ENCODE measurements around the gene TOR4A. TPM values are rescaled to one million over a fixed set of nuclear protein-coding genes. Genes with fewer than 3 reads are reported as not detected.

Gene TOR4A
- total and polyA plus RNA-seq, 2 experiments from 2014 or later, result 4.1 to 29.6 TPM

DNA sequence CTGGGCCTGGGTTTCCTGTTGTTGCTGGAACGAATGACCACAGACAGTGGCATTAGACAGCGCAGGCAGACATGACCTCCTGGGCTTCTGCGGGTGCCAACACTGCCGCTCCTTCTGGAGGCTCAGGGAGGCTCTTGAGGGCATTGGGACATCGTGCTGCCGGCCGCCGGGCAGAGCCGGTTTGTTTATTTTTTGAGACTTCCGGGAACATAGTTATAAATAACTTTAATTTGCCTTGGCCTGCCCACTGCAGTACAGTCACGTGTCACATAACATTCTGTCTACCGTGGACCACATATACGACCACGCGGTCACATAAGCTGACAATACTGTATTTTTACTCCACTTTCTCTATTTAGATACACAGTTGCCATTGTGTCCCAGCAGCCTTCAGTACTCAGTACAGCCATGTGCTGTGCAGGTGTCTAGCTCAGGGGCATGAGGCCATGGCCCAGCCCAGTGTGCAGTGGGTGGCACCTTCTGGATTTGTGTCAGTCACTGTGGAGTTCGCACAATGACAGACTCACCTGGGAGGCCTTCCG lies 8.2 kb upstream of the TOR4A start:
- WGBS, 2 experiments (ENCODE audit: low coverage in 1 of 2, low lambda C conversion rate in 2 of 2, missing lambda C conversion rate in 2 of 2), result 80 to 83% methylated on average over 17 of the region's 17 CpGs
- Histone ChIP-seq H3K9ac (no peak overlapping the region), H3K36me3 (ENCODE audit: low read depth) (no peaks in the 10 kb centered on the region; the same call in 1 of the 2 replicates), H3K27me3 (replicated peaks; ENCODE audit: insufficient read depth) (no peaks in the 10 kb centered on the region), H3F3A (ENCODE audit: insufficient read depth) (no peaks in the 10 kb centered on the region), H3K9me2 (ENCODE audit: insufficient read depth) (no peaks in the 10 kb centered on the region), H3K27ac (no peak overlapping the region), H3K79me2 (ENCODE audit: insufficient read depth) (0 out of 2 replicates have a peak, but pooled peaks cover 7% of the 10 kb centered on the region), H3K9me3 (ENCODE audit: low read depth) (no peaks in the 10 kb centered on the region), H2AFZ (no peak overlapping the region), H4K20me1 (ENCODE audit: insufficient read depth) (no peaks in the 10 kb centered on the region), H3K4me2 (ENCODE audit: unreplicated experiment) (no peak overlapping the region), H3K4me1 (ENCODE audit: insufficient read depth) (no peaks in the 10 kb centered on the region), H3K4me3 (no peak overlapping the region)
- in situ Hi-C loops (cut with MboI), result no loop called here
- TF ChIP-seq EZH2 (IDR thresholded peaks at IDR 0.05; ENCODE audit: insufficient read depth, poor library complexity, severe bottlenecking) (no peak), EZH2phosphoT487 (IDR thresholded peaks at IDR 0.05; ENCODE audit: insufficient read depth, low read depth) (no peak)
- no peak for DNase-seq

- 86 to 90% methylated on average over 29 to 32 of the region's 32 CpGs for WGBS, 2 experiments (ENCODE audit: low coverage in 1 of 2, low lambda C conversion rate in 2 of 2, missing lambda C conversion rate in 2 of 2)
- no peak for DNase-seq
- no peaks in the 10 kb centered on the region for H3K9me3 ChIP-seq (ENCODE audit: low read depth)
- TF ChIP-seq EZH2 (IDR thresholded peaks at IDR 0.05; ENCODE audit: insufficient read depth, poor library complexity, severe bottlenecking) (no peak), EZH2phosphoT487 (IDR thresholded peaks at IDR 0.05; ENCODE audit: insufficient read depth, low read depth) (no peak)
- no peak overlapping the region for H3K27ac ChIP-seq
- no peaks in the 10 kb centered on the region for H3K9me2 ChIP-seq (ENCODE audit: insufficient read depth)
- in situ Hi-C loops (cut with MboI), result no loop called here
- no peaks in the 10 kb centered on the region for H3F3A ChIP-seq (ENCODE audit: insufficient read depth)
- no peak overlapping the region for H3K9ac ChIP-seq
- no peaks in the 10 kb centered on the region for H3K27me3 ChIP-seq (replicated peaks; ENCODE audit: insufficient read depth)
- H3K4me2 ChIP-seq (ENCODE audit: unreplicated experiment), result no peak overlapping the region
- no peaks in the 10 kb centered on the region for H3K79me2 ChIP-seq (ENCODE audit: insufficient read depth)
- H3K4me1 ChIP-seq (ENCODE audit: insufficient read depth), result no peaks in the 10 kb centered on the region
- H2AFZ ChIP-seq, result no peak overlapping the region
- no peaks in the 10 kb centered on the region for H4K20me1 ChIP-seq (ENCODE audit: insufficient read depth)
- H3K4me3 ChIP-seq, result no peak overlapping the region
- H3K36me3 ChIP-seq (ENCODE audit: low read depth), result no peaks in the 10 kb centered on the region; the same call in 1 of the 2 replicates
Measured at GRCh38 chr9:137270929-137271695, 6.4 kb upstream of the TOR4A start.

GRCh38 chr9:137271696-137272076 lies 5.8 kb upstream of the TOR4A start:
- Histone ChIP-seq H3K9me3 (ENCODE audit: low read depth) (no peaks in the 10 kb centered on the region), H3K27me3 (replicated peaks; ENCODE audit: insufficient read depth) (no peaks in the 10 kb centered on the region), H3F3A (ENCODE audit: insufficient read depth) (no peaks in the 10 kb centered on the region), H3K9me2 (ENCODE audit: insufficient read depth) (no peaks in the 10 kb centered on the region), H3K4me3 (no peak overlapping the region), H3K4me1 (ENCODE audit: insufficient read depth) (peaks cover under 1% of the 10 kb centered on the region; the same call in 1 of the 2 replicates), H3K9ac (no peak overlapping the region), H3K27ac (no peak overlapping the region), H3K79me2 (ENCODE audit: insufficient read depth) (no peaks in the 10 kb centered on the region), H4K20me1 (ENCODE audit: insufficient read depth) (no peaks in the 10 kb centered on the region), H2AFZ (no peak overlapping the region), H3K36me3 (ENCODE audit: low read depth) (no peaks in the 10 kb centered on the region; the same call in 1 of the 2 replicates), H3K4me2 (ENCODE audit: unreplicated experiment) (no peak overlapping the region)
- no peak for TF ChIP-seq EZH2phosphoT487 (IDR thresholded peaks at IDR 0.05; ENCODE audit: insufficient read depth, low read depth)
- in situ Hi-C loops (cut with MboI), result no loop called here
- 30 to 40% methylated on average over 2 to 3 of the region's 3 CpGs for WGBS, 2 experiments (ENCODE audit: low coverage in 1 of 2, low lambda C conversion rate in 2 of 2, missing lambda C conversion rate in 2 of 2)
- DNase-seq, result no peak

DNA sequence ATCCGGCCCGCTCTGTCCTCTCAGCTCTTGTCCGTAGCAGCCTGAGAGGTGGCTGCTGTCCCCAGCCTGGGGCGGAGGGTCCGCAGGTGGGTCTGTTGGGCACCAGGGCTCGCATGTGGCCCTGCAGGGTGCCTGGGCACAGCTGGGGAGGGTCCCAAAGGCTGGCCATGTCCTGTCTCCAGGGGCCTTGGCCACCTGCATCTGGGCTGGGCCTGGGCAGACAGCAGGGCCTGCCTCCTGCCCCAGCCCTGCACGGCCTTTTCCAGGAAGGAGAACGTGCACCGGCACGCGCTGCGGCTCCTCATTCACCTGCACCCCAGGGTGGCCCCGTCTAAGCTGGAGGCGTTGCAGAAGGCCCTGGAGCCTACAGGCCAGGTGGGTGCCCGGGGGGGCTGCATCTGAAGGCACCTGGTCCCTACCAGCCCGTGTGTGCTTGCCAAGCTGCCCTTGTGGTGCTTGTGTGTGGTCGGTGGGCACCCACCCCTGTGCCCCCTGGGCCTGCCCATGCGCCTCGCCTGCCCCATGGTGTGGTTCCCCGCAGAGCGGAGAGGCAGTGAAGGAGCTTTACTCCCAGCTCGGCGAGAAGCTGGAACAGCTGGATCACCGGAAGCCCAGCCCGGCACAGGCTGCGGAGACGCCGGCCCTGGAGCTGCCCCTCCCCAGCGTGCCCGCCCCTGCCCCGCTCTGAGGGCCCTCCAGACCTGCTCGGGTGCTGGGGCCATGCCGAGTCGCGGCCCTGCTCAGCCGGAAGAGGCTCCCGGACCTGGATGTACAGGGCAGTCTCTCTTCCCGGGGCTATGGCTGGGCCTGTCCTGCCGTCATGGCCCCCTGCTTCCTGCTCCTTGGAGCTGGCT lies 5.1 kb upstream of the TOR4A start:
- in situ Hi-C loops (cut with MboI), result no loop called here
- DNase-seq, result no peak
- no peaks in the 10 kb centered on the region for H3K79me2 ChIP-seq (ENCODE audit: insufficient read depth)
- H2AFZ ChIP-seq, result no peak overlapping the region
- TF ChIP-seq EZH2 (IDR thresholded peaks at IDR 0.05; ENCODE audit: insufficient read depth, poor library complexity, severe bottlenecking) (no peak), EZH2phosphoT487 (IDR thresholded peaks at IDR 0.05; ENCODE audit: insufficient read depth, low read depth) (no peak)
- H3K27ac ChIP-seq, result no peak overlapping the region
- no peaks in the 10 kb centered on the region for H3K9me3 ChIP-seq (ENCODE audit: low read depth)
- H4K20me1 ChIP-seq (ENCODE audit: insufficient read depth), result no peaks in the 10 kb centered on the region
- 90 to 91% methylated on average over 21 to 36 of the region's 39 CpGs for WGBS, 2 experiments (ENCODE audit: low coverage in 1 of 2, low lambda C conversion rate in 2 of 2, missing lambda C conversion rate in 2 of 2)
- H3K9me2 ChIP-seq (ENCODE audit: insufficient read depth), result no peaks in the 10 kb centered on the region
- no peak overlapping the region for H3K9ac ChIP-seq
- H3K27me3 ChIP-seq (replicated peaks; ENCODE audit: insufficient read depth), result no peaks in the 10 kb centered on the region
- H3K4me2 ChIP-seq (ENCODE audit: unreplicated experiment), result no peak overlapping the region
- H3F3A ChIP-seq (ENCODE audit: insufficient read depth), result no peaks in the 10 kb centered on the region
- H3K36me3 ChIP-seq (ENCODE audit: low read depth), result no peaks in the 10 kb centered on the region; the same call in 1 of the 2 replicates
- peaks cover 8% of the 10 kb centered on the region for H3K4me1 ChIP-seq (ENCODE audit: insufficient read depth)
- H3K4me3 ChIP-seq, result no peak overlapping the region
